Measurements from ENCODE around the gene PRIMPOL. TPM values are rescaled to one million over a fixed set of nuclear protein-coding genes. Genes with fewer than 3 reads are reported as not detected.

PRIMPOL gene
- total and polyA plus RNA-seq, 2 donors (not counting 1 experiment from before 2014, with no cell fraction given), result 11.5 to 22.3 TPM

DNA sequence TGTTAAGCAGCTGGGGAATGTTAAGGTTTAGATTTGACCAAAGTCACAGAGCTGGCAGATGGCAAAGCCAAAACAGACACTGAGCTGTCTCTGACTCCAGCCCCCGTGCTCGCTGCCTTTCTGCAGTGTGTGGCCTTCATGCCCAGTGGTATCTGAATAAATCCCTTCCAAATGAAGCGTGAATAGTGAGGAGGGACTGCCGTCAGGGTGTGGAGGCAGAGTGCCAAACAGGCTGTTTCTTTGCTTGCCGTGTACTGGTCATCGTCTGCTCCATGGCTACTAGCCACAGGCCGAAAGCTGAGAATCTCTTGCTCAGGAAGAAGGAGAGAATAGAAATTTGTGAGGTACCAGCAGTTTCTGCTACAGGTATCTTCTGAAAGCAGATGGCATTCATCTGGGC is 19.7 kb downstream of the PRIMPOL start:
- Histone ChIP-seq H3K27me3 (ENCODE audit: control insufficient read depth, insufficient read depth, low read length) (no peaks in the 10 kb centered on the region), H3K9ac (ENCODE audit: insufficient read depth, low read length) (no peak overlapping the region), H3K9me3 (ENCODE audit: control insufficient read depth, insufficient read depth, low read depth, low read length) (no peaks in the 10 kb centered on the region), H3K27ac (ENCODE audit: insufficient read depth, low read length) (no peak overlapping the region), H3K4me1 (ENCODE audit: control insufficient read depth, extremely low read depth, insufficient read depth, low read length) (no peaks in the 10 kb centered on the region), H3K79me2 (ENCODE audit: control insufficient read depth, insufficient read depth, low read length) (no peaks in the 10 kb centered on the region), H3K4me2 (ENCODE audit: extremely low read depth, insufficient read depth, low read length) (no peak overlapping the region), H2AFZ (ENCODE audit: low read length) (no peak overlapping the region), H4K20me1 (ENCODE audit: control insufficient read depth, extremely low read depth, insufficient read depth, low read length) (no peaks in the 10 kb centered on the region), H3K36me3 (ENCODE audit: control insufficient read depth, insufficient read depth, low read length) (peaks cover 4% of the 10 kb centered on the region), H3K4me3 (replicated peaks in 1 of 4; ENCODE audit: control extremely low read depth in 1 of 4, insufficient read depth in 1 of 4, low read depth in 3 of 4, low read length in 4 of 4) (no peak overlapping the region)
- DNase-seq (ENCODE audit: low read depth in 2 of 2), result peak in 1 of 2 donors; percentile 43
- TF ChIP-seq, protein P1, sequence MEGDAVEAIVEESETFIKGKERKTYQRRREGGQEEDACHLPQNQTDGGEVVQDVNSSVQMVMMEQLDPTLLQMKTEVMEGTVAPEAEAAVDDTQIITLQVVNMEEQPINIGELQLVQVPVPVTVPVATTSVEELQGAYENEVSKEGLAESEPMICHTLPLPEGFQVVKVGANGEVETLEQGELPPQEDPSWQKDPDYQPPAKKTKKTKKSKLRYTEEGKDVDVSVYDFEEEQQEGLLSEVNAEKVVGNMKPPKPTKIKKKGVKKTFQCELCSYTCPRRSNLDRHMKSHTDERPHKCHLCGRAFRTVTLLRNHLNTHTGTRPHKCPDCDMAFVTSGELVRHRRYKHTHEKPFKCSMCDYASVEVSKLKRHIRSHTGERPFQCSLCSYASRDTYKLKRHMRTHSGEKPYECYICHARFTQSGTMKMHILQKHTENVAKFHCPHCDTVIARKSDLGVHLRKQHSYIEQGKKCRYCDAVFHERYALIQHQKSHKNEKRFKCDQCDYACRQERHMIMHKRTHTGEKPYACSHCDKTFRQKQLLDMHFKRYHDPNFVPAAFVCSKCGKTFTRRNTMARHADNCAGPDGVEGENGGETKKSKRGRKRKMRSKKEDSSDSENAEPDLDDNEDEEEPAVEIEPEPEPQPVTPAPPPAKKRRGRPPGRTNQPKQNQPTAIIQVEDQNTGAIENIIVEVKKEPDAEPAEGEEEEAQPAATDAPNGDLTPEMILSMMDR (conservative IDR thresholded peaks at IDR 0.05 in 1 of 2, IDR thresholded peaks at IDR 0.05 in 1 of 2; ENCODE audit: low read depth in 1 of 2, low read length in 2 of 2), result no peak
- no peak for TF ChIP-seq EZH2 (IDR thresholded peaks at IDR 0.05; ENCODE audit: low read length, missing control alignments)

DNA sequence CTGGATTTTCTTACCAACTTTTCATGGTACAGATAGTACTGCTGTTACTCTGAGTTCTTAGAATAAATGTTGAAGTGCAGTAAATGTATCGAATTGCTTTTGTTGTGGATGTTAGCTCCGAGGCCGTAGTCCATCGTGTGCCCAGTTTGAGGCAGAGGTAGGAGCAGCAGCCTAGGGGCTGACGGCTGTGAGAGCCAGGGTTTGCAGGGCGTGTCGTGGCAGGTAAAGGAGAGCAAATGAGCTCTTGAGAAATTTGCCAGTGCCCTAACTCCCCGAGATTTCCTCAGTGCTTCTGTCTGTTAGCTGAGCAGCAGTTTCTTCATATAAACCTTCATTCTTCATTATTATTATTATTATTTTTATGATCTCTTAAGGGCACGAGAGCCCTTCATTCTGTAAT is 21.6 kb downstream of the PRIMPOL start:
- Histone ChIP-seq H3K9ac (ENCODE audit: insufficient read depth, low read length) (no peak overlapping the region), H3K27ac (ENCODE audit: insufficient read depth, low read length) (no peak overlapping the region), H3K4me3 (replicated peaks in 1 of 4; ENCODE audit: control extremely low read depth in 1 of 4, insufficient read depth in 1 of 4, low read depth in 3 of 4, low read length in 4 of 4) (no peak overlapping the region), H3K4me1 (ENCODE audit: control insufficient read depth, extremely low read depth, insufficient read depth, low read length) (no peaks in the 10 kb centered on the region), H3K9me3 (ENCODE audit: control insufficient read depth, insufficient read depth, low read depth, low read length) (no peaks in the 10 kb centered on the region), H3K79me2 (ENCODE audit: control insufficient read depth, insufficient read depth, low read length) (no peaks in the 10 kb centered on the region), H3K4me2 (ENCODE audit: extremely low read depth, insufficient read depth, low read length) (no peak overlapping the region), H3K36me3 (ENCODE audit: control insufficient read depth, insufficient read depth, low read length) (peaks cover 4% of the 10 kb centered on the region), H3K27me3 (ENCODE audit: control insufficient read depth, insufficient read depth, low read length) (no peaks in the 10 kb centered on the region), H4K20me1 (ENCODE audit: control insufficient read depth, extremely low read depth, insufficient read depth, low read length) (no peaks in the 10 kb centered on the region), H2AFZ (ENCODE audit: low read length) (no peak overlapping the region)
- DNase-seq (ENCODE audit: low read depth in 2 of 2), result no peak
- TF ChIP-seq, protein P1 (conservative IDR thresholded peaks at IDR 0.05 in 1 of 2, IDR thresholded peaks at IDR 0.05 in 1 of 2; ENCODE audit: low read depth in 1 of 2, low read length in 2 of 2), result no peak
- no peak for TF ChIP-seq EZH2 (IDR thresholded peaks at IDR 0.05; ENCODE audit: low read length, missing control alignments)

DNA sequence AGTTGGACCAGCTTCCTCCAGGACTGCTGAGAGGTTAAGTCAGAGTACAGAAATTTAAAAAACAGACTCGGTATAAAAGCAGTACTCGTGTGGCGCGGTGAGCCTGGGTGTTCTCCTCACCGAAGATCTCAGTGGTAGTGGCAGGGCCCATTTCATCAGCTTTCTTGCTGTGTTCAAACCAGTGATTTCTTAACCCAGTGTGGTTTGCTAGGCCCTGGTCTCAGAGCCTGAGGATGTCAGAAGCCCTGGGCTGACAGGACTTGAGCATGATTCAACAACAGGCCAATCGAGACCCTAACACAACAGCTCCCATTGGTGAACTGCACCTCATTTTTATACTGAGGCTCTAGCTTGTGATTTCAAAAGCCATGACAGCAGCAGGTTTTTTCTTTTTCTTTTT is 23.2 kb downstream of the PRIMPOL start:
- Histone ChIP-seq H4K20me1 (ENCODE audit: control insufficient read depth, extremely low read depth, insufficient read depth, low read length) (no peaks in the 10 kb centered on the region), H3K4me2 (ENCODE audit: extremely low read depth, insufficient read depth, low read length) (no peak overlapping the region), H3K27ac (ENCODE audit: insufficient read depth, low read length) (no peak overlapping the region), H3K36me3 (ENCODE audit: control insufficient read depth, insufficient read depth, low read length) (peaks cover 4% of the 10 kb centered on the region), H3K79me2 (ENCODE audit: control insufficient read depth, insufficient read depth, low read length) (no peaks in the 10 kb centered on the region), H3K4me3 (replicated peaks in 1 of 4; ENCODE audit: control extremely low read depth in 1 of 4, insufficient read depth in 1 of 4, low read depth in 3 of 4, low read length in 4 of 4) (no peak overlapping the region), H2AFZ (ENCODE audit: low read length) (no peak overlapping the region), H3K9ac (ENCODE audit: insufficient read depth, low read length) (no peak overlapping the region), H3K9me3 (ENCODE audit: control insufficient read depth, insufficient read depth, low read depth, low read length) (no peaks in the 10 kb centered on the region), H3K27me3 (ENCODE audit: control insufficient read depth, insufficient read depth, low read length) (no peaks in the 10 kb centered on the region), H3K4me1 (ENCODE audit: control insufficient read depth, extremely low read depth, insufficient read depth, low read length) (no peaks in the 10 kb centered on the region)
- no peak for TF ChIP-seq EZH2 (IDR thresholded peaks at IDR 0.05; ENCODE audit: low read length, missing control alignments)
- TF ChIP-seq, protein P1 (conservative IDR thresholded peaks at IDR 0.05 in 1 of 2, IDR thresholded peaks at IDR 0.05 in 1 of 2; ENCODE audit: low read depth in 1 of 2, low read length in 2 of 2), result no peak
- no peak for DNase-seq (ENCODE audit: low read depth in 2 of 2)

Data from fibroblast of lung (primary cell).